Measurements from ENCODE around the gene OR6X1. TPM values are rescaled to one million over a fixed set of nuclear protein-coding genes. Genes with fewer than 3 reads are reported as not detected.

OR6X1 gene
- polyA plus RNA-seq, 1 donor (not counting 4 experiments of a cell fraction or from before 2014, with no cell fraction given): not detected

GRCh38 chr11:123773026-123773425, 18.7 kb upstream of the OR6X1 start:
- Histone ChIP-seq H3K79me2 (ENCODE audit: control insufficient read depth, insufficient read depth, low read length) (no peaks in the 10 kb centered on the region), H3K9me3 (ENCODE audit: control insufficient read depth, low read depth, low read length) (no peaks in the 10 kb centered on the region), H3K4me3 (ENCODE audit: control insufficient read depth in 2 of 3, extremely low read depth in 1 of 3, insufficient read depth in 2 of 3, low read depth in 1 of 3, low read length in 3 of 3) (no peak overlapping the region), H2AFZ (ENCODE audit: control insufficient read depth, low read length) (no peak overlapping the region), H3K27ac (ENCODE audit: control insufficient read depth, insufficient read depth, low read length) (no peak overlapping the region), H3K4me1 (ENCODE audit: control insufficient read depth, extremely low read depth, insufficient read depth, low read length) (no peaks in the 10 kb centered on the region), H3K9ac (ENCODE audit: control insufficient read depth, extremely low read depth, insufficient read depth, low read length) (no peak overlapping the region), H4K20me1 (ENCODE audit: control insufficient read depth, extremely low read depth, insufficient read depth, low read length) (no peaks in the 10 kb centered on the region), H3K36me3 (ENCODE audit: control insufficient read depth in 2 of 2, extremely low read depth in 1 of 2, insufficient read depth in 2 of 2, low read length in 2 of 2) (no peaks in the 10 kb centered on the region), H3K27me3 (ENCODE audit: control insufficient read depth, extremely low read depth, insufficient read depth, low read length) (no peaks in the 10 kb centered on the region), H3K4me2 (ENCODE audit: control insufficient read depth, extremely low read depth, insufficient read depth, low read depth, low read length) (no peak overlapping the region), H3K9me1 (ENCODE audit: control insufficient read depth, extremely low read depth, insufficient read depth, low read length) (no peaks in the 10 kb centered on the region)
- DNase-seq (ENCODE audit: low read depth, low spot score) (no peak), FAIRE-seq (no peak)
- TF ChIP-seq EZH2 (IDR thresholded peaks at IDR 0.05; ENCODE audit: low read length): no peak
- TF ChIP-seq, protein P1, sequence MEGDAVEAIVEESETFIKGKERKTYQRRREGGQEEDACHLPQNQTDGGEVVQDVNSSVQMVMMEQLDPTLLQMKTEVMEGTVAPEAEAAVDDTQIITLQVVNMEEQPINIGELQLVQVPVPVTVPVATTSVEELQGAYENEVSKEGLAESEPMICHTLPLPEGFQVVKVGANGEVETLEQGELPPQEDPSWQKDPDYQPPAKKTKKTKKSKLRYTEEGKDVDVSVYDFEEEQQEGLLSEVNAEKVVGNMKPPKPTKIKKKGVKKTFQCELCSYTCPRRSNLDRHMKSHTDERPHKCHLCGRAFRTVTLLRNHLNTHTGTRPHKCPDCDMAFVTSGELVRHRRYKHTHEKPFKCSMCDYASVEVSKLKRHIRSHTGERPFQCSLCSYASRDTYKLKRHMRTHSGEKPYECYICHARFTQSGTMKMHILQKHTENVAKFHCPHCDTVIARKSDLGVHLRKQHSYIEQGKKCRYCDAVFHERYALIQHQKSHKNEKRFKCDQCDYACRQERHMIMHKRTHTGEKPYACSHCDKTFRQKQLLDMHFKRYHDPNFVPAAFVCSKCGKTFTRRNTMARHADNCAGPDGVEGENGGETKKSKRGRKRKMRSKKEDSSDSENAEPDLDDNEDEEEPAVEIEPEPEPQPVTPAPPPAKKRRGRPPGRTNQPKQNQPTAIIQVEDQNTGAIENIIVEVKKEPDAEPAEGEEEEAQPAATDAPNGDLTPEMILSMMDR (optimal IDR thresholded peaks at IDR 0.05 in 1 of 3, IDR thresholded peaks at IDR 0.05 in 1 of 3, conservative IDR thresholded peaks at IDR 0.05 in 1 of 3; ENCODE audit: extremely low read depth in 1 of 3, insufficient read depth in 2 of 3, low read length in 3 of 3): no peak
- dilution Hi-C loops (cut with MboI; ENCODE audit: extremely low pct_ligation_motif_present, low sequenced_read_pairs): no loop called here

GRCh38 chr11:123771664-123772063, 17.3 kb upstream of the OR6X1 start:
- H2AFZ ChIP-seq (ENCODE audit: control insufficient read depth, low read length): no peak overlapping the region
- FAIRE-seq: no peak
- no peak overlapping the region for H3K4me3 ChIP-seq (ENCODE audit: control insufficient read depth in 2 of 3, extremely low read depth in 1 of 3, insufficient read depth in 2 of 3, low read depth in 1 of 3, low read length in 3 of 3)
- no peak overlapping the region for H3K9ac ChIP-seq (ENCODE audit: control insufficient read depth, extremely low read depth, insufficient read depth, low read length)
- no peaks in the 10 kb centered on the region for H3K79me2 ChIP-seq (ENCODE audit: control insufficient read depth, insufficient read depth, low read length)
- H3K27ac ChIP-seq (ENCODE audit: control insufficient read depth, insufficient read depth, low read length): no peak overlapping the region
- no peak for DNase-seq (ENCODE audit: low read depth, low spot score)
- H4K20me1 ChIP-seq (ENCODE audit: control insufficient read depth, extremely low read depth, insufficient read depth, low read length): no peaks in the 10 kb centered on the region
- H3K9me3 ChIP-seq (ENCODE audit: control insufficient read depth, low read depth, low read length): no peaks in the 10 kb centered on the region
- no peaks in the 10 kb centered on the region for H3K27me3 ChIP-seq (ENCODE audit: control insufficient read depth, extremely low read depth, insufficient read depth, low read length)
- dilution Hi-C loops (cut with MboI; ENCODE audit: extremely low pct_ligation_motif_present, low sequenced_read_pairs): no loop called here
- TF ChIP-seq, protein P1 (optimal IDR thresholded peaks at IDR 0.05 in 1 of 3, IDR thresholded peaks at IDR 0.05 in 1 of 3, conservative IDR thresholded peaks at IDR 0.05 in 1 of 3; ENCODE audit: extremely low read depth in 1 of 3, insufficient read depth in 2 of 3, low read length in 3 of 3): no peak
- TF ChIP-seq EZH2 (IDR thresholded peaks at IDR 0.05; ENCODE audit: low read length): no peak
- H3K36me3 ChIP-seq (ENCODE audit: control insufficient read depth in 2 of 2, extremely low read depth in 1 of 2, insufficient read depth in 2 of 2, low read length in 2 of 2): no peaks in the 10 kb centered on the region
- no peak overlapping the region for H3K4me2 ChIP-seq (ENCODE audit: control insufficient read depth, extremely low read depth, insufficient read depth, low read depth, low read length)
- no peaks in the 10 kb centered on the region for H3K9me1 ChIP-seq (ENCODE audit: control insufficient read depth, extremely low read depth, insufficient read depth, low read length)
- H3K4me1 ChIP-seq (ENCODE audit: control insufficient read depth, extremely low read depth, insufficient read depth, low read length): no peaks in the 10 kb centered on the region

All from keratinocyte (primary cell).